Measurements from ENCODE around the gene KIAA1755.

The KIAA1755 gene

GRCh38 chr20:38203981-38204357, 56.6 kb downstream of the KIAA1755 start:
- DNase-seq (ENCODE audit: low read depth in 2 of 2): no peak

GRCh38 chr20:38203337-38203980, 57.1 kb downstream of the KIAA1755 start:
- no peak for DNase-seq (ENCODE audit: low read depth in 2 of 2)

GRCh38 chr20:38202982-38203293, 57.6 kb downstream of the KIAA1755 start:
- DNase-seq (ENCODE audit: low read depth in 2 of 2): no peak

DNA sequence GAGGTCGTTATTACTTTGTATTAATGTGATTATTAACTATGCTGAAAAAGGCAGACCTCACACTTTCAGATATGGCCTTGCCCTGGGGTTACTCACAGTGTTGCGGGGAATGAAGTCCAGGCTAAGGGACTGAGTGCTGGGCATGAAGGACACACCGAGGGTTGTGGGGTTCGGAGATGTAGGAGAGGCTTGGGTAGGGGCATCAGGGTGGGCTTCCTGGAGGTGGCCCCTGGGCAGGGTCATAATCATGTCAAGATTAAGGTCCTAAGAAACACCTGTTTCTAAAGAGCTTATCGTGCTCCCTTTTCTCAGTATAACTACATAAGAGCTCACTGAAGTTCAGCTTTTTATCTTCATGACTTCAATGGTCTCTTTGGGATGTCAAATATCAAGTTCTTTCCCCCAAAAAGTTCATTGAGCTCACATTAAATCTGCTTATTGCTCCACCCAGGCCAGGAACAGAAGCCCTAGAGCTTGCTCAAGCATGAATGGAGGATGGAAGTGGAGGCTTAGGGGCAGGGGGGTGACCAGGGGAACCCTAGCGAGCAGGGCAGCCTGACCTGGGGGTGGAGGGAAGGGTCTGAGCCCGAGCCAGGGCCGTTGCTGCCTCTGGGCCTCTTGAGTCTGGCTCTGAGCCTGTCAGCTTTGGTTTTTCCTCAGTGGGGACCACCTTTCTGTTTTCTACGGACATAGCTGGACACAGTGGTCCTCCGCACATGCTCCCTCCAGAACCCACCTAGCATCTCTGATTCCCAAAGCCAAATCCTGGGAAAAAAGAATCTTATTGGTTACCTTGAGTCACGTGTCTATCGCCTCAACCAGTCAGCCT, 58.2 kb downstream of the KIAA1755 start:
- no peak for DNase-seq (ENCODE audit: low read depth in 2 of 2)

- DNase-seq (ENCODE audit: low read depth in 2 of 2): peak in 1 of 2 experiments; percentile 21
Observed at GRCh38 chr20:38201356-38201755, 59.2 kb downstream of the KIAA1755 start.

GRCh38 chr20:38200646-38201045, 59.9 kb downstream of the KIAA1755 start:
- no peak for DNase-seq (ENCODE audit: low read depth in 2 of 2)

DNA sequence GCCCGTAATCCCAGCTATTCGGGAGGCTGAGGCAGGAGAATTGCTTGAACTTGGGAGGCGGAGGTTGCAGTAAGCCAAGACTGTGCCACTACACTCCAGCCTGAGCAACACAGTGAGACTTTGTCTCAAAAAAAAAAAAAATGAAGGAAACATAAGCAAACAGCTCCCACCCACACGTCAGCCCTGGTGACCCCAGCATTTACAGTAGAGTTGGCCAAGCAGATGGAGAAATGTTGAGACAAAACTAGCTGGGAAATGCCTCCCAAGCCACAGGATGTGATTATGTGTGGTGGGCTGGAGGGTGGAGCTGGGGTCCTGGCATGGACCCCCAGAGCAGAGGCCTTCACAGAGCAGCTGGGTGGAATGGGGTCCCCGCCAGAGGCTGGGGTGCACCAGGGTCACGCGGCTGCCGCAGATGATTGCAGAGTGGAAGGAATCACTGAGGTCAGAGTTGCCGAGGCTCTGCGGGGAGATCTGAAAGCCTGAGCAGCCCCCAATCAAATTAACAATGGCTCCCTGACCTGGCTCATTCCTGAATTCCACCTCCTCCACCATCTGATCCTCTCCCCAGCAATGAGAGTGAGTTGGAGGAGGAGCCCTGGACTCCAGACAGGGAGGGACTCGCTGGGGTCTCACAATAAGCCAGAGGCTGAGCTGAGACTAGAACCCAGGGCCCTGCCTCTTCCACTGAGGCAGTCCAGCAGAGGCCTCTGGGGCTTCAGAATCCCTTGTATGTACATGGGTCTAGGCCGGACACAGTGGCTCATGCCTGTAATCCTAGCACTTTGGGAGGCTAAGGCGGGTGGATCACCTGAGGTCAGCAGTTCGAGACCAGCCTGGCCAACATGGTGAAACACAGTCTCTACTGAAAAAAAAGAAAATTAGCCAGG, 60.8 kb downstream of the KIAA1755 start:
- DNase-seq (ENCODE audit: low read depth in 2 of 2): no peak

DNA sequence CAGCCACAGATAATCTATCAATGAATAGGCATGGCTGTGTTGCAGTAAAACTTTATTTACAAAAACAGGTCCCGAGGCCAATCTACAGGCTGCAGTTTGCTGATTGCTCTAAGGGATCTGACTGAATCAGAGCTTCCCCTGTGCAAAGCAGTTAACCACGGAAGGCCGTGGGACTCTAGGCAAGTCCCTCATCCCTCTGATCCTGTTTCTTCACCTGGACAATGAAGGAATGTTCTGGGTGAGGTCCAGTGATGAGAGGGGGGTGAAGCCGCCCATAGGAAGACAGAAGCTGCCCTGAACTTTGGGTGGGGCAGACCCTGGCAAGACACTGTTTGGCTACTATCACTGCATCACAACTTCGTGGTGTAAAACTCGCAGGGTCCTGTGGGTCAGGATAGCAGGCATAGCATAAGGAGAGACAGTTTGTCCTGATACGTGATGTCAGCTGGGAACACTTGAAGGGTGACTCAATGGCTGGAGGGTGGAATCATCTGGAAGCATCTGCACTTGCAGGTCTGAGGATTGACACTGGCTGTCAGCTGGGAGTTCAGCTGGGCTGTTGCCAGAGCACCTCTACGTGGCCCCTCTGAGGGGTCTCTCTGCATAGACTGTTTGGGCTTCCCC, 62.2 kb downstream of the KIAA1755 start:
- no peak for DNase-seq (ENCODE audit: low read depth in 2 of 2)

GRCh38 chr20:38197619-38198018, 62.9 kb downstream of the KIAA1755 start:
- DNase-seq (ENCODE audit: low read depth in 2 of 2): no peak

- DNase-seq (ENCODE audit: low read depth in 2 of 2): no peak
Observed at GRCh38 chr20:38197217-38197616, 63.3 kb downstream of the KIAA1755 start.

DNA sequence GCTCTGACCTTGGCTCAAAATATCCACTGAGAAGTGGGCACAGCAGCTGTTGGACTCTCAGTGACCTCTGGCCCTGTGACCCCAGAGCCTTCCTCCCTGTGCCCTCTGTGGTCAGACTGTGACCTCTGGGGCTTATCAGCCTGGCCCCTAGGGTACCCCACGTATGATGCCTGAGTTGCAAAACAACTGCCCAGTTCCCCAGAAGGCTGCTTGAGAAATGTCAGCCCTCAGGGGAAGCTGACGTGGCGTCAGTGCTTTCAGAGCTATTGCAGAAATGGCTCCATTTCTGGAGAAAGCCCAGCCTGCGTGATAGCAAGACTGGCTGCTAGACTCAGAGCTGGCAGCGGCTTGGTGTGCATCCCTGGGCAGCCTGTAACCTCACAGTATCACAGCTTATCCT, 63.9 kb downstream of the KIAA1755 start:
- peak; percentile 49 to 50 for DNase-seq (ENCODE audit: low read depth in 2 of 2)

GRCh38 chr20:38196076-38196475, 64.5 kb downstream of the KIAA1755 start:
- no peak for DNase-seq (ENCODE audit: low read depth in 2 of 2)

DNA sequence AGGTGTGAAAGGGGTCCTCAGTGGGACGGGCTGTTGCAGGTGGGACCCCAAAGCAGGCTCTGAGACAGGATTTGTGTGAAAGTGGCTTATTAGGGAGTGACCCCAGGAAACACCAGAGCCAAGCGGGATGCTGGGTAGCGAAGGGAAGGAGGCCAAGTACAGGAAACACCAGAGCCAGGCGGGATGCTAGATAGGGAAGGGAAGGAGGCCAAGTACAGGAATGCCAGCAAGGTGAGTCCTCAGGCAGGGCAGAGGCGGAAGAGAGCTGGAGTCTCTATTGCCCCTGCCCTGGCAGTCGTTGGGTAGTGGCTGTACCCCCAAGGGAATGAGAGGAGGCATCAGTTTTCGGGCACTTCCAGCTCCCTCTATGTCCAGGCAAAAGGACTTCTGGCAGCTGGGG, 65.0 kb downstream of the KIAA1755 start:
- DNase-seq (ENCODE audit: low read depth in 2 of 2): no peak

GRCh38 chr20:38194971-38195504, 65.5 kb downstream of the KIAA1755 start:
- DNase-seq (ENCODE audit: low read depth in 2 of 2): no peak

DNA sequence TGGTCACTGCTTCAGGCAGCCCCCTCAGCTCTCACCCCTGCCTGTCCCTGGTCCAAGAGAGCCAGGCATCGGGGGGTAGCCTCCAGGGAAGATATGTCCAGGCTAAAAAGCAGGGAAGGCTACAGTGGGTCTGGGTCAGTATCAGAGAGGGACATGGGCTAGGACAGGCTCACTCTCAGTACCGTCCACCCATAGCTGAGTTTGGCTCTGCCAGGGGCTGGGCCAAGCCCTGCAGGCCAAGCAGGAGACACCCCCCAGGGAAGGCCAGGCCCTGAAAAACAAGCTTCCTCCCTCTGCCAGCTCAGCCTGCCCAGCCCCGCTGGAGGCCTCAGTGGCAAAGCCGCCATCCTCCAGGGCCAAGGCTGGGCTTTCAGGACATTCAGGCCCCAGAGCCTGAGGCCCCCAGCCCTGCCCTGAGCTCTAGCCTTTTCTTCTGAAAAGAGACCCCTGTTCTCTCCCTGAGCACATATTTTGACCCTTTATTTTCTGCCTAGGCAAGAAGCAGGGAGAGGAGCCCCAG, 66.9 kb downstream of the KIAA1755 start:
- DNase-seq (ENCODE audit: low read depth in 2 of 2): no peak

- no peak for DNase-seq (ENCODE audit: low read depth in 2 of 2)
Observed at GRCh38 chr20:38192323-38192885, 68.1 kb downstream of the KIAA1755 start.

- DNase-seq (ENCODE audit: low read depth in 2 of 2): no peak
Observed at GRCh38 chr20:38191654-38192053, 68.9 kb downstream of the KIAA1755 start.

GRCh38 chr20:38190936-38191371, 69.6 kb downstream of the KIAA1755 start:
- no peak for DNase-seq (ENCODE audit: low read depth in 2 of 2)

GRCh38 chr20:38190166-38190565, 70.4 kb downstream of the KIAA1755 start:
- DNase-seq (ENCODE audit: low read depth in 2 of 2): no peak

- DNase-seq (ENCODE audit: low read depth in 2 of 2): no peak
Observed at GRCh38 chr20:38187517-38187916, 73.0 kb downstream of the KIAA1755 start.

- no peak for DNase-seq (ENCODE audit: low read depth in 2 of 2)
Observed at GRCh38 chr20:38186788-38187221, 73.7 kb downstream of the KIAA1755 start.

Data from fibroblast of skin of left quadriceps (primary cell).